Measurements from ENCODE around the gene GDF10.

GDF10 gene

DNA sequence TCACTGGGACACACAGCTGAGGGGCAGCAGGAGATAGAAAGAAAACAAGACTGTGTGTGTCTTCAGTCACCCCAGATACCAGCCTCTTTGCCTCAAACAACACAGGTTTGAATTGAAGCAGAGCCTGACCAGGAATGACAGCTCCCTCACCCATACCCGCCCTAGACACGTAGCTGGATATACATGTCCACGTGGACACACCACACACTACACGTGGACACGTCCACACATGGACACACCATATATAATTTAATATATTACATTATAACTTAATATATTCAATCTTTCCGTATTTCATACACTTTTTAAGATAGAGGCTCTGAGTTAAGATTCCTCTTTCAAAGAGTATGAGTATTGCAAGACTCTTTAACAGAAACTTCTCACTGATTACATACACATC lies 33.5 kb downstream of the GDF10 start:
- DNase-seq (ENCODE audit: low read depth) = no peak

DNA sequence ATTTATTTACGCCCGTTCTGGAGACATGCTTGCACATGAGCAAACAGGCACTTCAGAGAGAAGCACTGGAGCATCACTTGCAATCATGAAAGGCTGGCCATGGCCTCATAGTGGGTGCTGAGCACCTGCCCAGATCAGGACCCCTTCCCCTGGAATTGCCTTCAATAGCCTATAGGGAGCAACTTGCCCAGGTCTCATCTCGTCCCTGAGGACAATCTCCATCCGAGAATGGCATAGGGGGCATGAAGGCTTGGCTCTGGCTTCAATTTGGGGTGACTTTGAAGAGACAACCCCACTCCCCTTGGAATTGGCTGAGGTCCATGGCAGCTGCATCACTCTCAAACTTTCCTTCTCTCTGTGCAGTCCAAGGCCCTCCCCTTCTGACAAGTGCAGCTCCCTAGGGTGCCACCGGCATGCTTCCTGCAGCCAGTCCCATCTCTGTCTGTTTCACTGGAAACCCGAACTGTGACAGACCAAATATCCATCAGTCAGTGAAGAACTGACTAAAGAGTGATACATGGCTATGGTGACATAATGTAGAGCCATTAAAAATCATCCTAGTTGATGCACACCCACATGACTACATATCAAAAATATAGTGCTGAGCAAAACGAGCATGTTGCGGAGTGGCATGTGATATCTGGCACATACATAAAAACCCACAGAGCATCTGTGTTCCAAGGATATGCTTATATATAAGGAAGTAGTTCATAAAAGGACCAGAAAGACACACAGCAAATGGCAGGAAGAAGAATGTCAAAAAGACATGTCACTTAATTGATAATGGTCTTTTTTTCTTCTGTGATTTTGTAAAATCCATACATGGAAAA lies 34.7 kb downstream of the GDF10 start:
- no peak for DNase-seq (ENCODE audit: low read depth)

DNA sequence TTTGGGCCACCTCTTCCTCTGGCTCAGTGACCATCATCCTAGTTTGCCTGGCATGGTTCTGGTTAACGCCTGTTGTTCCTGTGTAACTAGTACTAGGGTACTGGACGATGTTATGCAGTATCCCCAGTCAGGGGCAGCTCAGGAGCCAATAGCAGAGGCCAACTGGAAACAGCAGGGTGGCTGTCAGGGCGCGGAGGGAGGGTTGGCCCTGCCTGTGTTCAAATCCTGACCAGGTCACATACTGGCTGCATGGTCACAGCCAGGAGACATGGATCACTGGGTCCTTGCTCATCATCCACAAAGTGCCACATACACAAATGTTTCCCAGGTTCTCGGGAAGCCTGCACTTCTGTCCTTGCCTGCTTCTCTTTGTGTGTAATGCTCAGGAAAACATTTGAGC lies 35.9 kb downstream of the GDF10 start:
- DNase-seq (ENCODE audit: low read depth) = no peak

DNA sequence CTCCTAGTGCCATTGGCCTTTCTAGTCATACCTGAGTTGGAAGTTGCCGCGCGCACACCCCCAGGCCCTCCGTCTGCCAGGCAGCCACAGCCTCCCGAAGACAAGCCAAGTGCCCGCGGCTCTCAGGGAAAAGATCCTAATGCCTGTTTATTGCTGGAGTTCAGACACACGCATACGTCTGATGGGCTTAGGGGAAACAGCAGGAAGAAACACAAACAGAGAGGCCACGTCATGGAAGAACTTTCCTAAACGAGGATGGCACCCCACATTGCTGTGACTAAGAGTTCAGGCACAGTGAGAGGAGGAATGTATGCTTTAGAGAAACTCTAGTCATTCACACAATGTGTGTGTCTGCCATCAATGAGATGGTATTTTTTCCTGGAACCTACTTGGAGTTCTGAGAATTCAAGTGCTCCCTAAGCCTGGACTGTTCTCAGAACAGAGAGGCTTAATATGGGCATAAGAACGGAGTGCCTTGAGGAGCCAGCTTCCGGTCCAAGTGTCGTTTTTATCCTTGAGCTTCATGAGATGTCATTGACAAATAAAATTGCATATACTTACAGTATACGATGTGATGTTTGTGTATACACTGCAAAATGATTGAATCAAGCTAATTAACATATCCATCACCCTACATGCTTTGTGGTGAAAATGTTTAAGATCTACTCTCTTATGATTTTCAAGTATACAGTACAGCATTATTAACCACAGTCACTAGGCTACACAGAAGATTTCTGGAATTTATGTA lies 36.6 kb downstream of the GDF10 start:
- DNase-seq (ENCODE audit: low read depth) = no peak

DNA sequence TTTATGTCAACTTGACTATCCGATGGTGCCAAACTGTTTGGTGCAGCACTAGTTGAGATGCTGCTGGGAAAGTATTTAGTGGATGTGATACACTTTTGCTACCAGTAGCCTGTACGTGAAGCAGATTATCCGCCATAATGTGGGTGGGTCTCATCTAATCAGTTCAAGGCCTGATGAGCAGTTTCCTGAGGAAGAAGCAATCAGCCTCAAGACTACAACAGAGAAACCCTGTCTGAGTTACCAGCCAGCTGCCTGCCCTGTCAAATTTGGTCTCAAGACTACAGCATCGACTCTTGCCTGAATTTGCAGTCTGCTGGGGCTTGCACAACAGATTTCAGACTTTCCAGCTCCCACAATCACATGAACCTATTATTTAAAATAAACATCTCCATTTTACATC lies 37.3 kb downstream of the GDF10 start:
- DNase-seq (ENCODE audit: low read depth) = no peak

DNA sequence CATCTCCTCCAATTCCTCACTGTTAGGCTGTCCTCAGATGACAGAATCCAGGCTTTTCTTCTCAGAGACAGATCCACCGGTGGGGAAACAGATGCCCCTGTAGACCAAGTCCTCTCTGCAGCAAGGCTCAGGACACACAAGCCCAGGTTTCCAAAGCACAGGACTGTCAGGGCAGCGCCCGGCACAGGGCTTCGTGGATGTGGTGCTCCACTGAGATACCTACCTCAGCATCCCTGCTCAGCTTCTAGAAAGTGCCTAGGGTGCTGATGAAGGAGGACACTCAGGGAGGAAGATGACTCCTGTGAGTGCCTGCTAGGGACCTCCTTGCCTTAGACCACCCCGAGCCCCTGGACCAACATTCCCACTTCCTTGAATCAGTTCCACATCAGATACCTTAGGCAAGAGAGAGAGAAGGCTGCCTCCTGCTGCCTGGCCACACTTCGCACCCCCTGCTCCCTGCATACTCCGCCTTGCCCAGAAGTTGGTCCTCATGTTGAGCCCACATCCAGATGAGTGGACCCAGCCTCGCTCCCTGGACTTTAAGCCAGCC lies 39.3 kb downstream of the GDF10 start:
- no peak for DNase-seq (ENCODE audit: low read depth)

DNA sequence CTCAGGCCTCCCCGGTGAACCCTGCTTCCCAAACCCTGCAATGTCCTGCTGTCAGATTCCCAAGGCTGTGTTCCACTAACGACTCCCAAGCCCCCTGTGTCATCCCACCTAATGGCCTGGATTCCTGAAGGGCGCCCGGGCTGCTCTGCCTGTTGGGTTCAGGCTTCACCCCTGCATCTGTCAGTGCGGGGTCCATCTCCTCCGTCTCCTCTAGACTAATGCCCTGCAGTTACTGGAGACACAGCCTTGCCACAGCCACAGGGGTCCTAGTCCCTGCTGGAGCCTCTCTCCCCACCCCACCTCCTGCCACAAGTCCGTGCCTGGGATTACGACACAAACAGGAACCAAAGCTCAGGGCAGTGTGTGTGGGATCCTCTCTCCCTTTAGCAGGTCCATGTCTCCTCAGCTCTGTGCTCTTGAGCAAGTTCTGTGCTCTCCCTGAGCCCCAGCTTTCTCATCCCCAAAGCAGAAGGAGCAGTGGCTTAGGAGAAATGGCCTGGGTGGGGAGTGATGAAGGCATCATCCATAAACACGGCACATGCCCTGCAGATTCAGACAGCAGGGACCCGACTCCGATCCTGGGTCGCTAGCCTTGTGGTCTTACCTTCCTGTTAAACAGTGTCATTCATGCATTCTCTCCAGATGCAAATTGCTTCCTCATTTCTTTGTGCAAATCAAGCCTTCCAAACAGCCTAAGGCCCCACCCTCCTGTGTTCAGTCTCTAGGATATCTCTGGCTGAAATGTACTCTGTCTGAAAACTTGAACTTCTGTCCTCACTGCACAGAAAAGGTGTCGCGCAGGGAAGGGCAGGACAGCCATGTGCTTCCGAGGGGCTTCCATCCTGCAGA lies 40.0 kb downstream of the GDF10 start:
- DNase-seq (ENCODE audit: low read depth) = no peak

DNA sequence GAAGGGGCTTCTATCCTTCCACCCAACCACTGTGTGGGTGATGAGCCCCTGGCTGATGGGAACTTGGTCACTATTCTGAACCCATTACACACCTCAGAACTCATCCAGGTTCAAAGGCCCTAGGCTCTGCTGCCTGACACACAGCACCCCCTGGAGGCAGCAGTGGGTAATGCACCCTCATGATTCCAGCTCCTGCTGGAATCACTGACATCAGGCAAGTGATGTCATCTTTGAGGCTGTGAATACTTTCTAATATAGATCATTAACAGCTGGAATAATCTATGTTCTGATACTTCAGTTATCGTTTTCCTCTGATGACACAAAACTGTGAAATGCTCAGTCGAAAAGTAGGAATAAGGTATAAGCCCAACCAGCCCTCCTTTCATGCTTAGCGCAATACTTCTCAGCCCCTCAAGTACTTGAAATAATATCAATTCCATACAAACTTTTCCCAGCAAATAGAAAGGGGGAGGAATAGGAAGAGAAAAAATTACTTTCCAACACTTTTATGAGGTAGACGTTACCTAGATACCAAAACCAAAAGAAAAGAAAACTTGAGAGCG lies 40.7 kb downstream of the GDF10 start:
- DNase-seq (ENCODE audit: low read depth) = peak; percentile 42

DNA sequence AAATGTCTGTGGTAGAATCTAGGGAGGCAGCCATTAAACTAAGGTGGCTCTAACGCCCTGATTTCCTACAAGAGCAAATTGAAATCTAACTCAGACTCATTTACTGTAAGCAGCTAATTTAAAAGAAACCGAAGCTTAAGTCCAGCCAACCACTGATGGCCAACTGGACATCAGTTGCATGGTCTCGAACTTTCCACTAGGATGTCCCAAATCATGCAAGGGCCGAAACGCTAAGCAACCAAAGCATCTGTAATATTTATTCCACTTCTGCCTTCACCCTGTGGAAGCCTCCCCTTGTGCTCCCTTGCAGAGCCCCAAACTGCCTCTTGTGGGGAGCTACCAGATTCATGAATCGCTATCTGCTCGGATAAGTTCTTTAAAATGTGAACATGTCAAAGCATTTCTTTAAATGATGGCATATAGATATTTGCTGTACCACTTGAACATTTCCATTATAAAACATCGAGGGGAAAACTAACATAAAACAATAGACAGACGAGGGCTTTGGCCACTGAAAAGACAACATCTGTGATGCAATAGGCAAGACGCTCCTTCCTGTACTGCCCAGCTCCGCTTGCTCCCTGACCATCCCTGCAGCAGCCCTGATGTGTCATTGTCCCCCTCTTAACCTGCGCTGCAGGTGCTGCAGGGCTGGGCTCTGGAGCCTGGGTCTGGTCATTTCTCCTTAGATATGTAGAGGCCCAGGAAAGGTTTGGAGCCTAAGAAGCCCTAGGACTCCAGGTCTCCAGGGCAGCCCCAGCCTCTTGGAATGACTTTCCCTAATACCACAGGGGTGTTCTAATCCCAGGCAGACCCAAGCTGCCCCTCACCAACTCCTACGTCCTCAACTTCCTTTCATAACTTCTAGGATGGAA lies 45.2 kb downstream of the GDF10 start:
- DNase-seq (ENCODE audit: low read depth) = no peak

DNA sequence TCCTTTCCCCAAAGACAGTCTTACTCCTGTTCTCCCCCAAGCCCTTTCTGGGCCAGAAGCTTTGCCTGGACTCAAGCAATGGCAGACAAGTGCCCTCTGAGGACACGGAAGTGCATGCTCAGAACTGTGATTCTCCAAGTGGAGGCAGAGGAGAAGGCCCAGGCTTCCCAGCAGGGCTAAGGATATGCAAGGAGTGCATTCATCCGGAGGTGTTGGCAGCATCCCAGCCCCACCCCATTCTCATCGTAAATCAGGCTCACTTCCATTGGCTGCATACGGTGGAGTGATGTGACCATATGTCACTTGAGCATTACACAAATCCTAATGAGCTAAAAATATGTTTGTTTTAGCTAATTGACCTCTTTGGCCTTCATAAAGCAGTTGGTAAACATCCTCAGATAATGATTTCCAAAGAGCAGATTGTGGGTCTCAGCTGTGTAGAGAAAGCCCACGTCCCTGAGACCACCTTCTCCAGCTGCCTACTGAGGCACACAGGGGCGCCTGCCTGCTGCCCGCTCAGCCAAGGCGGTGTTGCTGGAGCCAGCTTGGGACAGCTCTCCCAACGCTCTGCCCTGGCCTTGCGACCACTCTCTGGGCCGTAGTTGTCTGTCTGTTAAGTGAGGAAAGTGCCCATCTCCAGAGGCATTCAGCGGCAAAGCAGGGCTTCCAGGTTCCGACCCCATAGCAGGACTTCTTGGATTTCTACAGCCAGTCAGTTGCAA lies 46.7 kb downstream of the GDF10 start:
- no peak for DNase-seq (ENCODE audit: low read depth)

DNA sequence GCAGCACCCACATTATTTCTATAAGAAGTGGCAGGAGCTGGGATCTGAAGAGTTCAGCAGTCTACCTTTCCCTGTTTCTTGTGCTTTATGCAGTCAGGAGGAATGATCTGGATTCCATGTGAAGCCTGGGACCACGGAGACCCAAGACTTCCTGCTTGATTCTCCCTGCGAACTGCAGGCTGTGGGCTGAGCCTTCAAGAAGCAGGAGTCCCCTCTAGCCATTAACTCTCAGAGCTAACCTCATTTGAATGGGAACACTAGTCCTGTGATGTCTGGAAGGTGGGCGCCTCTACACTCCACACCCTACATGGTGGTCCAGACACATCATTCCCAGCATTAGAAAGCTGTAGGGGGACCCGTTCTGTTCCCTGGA lies 47.3 kb downstream of the GDF10 start:
- no peak for DNase-seq (ENCODE audit: low read depth)

DNA sequence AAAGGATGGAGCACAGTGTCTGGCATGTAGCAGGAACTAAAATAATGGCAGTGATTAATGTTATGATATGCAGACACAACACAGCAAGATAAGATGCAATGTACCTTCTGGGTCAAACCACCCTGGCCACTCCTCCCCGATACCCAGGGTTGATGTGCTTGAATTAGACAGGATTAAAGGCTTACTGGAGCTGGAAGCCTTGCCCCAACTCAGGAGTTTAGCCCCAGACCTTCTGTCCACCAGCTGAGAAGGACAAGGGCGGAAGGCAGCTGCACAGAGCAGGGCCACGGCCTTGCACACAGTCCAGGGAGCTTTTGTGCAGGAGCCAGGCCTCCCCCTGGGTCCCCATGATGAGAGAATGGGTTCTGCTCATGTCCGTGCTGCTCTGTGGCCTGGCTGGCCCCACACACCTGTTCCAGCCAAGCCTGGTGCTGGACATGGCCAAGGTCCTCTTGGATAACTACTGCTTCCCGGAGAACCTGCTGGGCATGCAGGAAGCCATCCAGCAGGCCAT lies 48.2 kb downstream of the GDF10 start, which contains the start of gene RBP3:
TSS of gene RBP3 (plus strand) at position 226 of the 514 bp plus-strand sequence. CDS start at position 348, 122 bp downstream.
- DNase-seq (ENCODE audit: low read depth) = no peak

DNA sequence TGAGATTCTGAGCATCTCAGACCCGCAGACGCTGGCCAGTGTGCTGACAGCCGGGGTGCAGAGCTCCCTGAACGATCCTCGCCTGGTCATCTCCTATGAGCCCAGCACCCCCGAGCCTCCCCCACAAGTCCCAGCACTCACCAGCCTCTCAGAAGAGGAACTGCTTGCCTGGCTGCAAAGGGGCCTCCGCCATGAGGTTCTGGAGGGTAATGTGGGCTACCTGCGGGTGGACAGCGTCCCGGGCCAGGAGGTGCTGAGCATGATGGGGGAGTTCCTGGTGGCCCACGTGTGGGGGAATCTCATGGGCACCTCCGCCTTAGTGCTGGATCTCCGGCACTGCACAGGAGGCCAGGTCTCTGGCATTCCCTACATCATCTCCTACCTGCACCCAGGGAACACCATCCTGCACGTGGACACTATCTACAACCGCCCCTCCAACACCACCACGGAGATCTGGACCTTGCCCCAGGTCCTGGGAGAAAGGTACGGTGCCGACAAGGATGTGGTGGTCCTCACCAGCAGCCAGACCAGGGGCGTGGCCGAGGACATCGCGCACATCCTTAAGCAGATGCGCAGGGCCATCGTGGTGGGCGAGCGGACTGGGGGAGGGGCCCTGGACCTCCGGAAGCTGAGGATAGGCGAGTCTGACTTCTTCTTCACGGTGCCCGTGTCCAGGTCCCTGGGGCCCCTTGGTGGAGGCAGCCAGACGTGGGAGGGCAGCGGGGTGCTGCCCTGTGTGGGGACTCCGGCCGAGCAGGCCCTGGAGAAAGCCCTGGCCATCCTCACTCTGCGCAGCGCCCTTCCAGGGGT lies 48.9 kb downstream of the GDF10 start:
- DNase-seq (ENCODE audit: low read depth) = no peak

DNA sequence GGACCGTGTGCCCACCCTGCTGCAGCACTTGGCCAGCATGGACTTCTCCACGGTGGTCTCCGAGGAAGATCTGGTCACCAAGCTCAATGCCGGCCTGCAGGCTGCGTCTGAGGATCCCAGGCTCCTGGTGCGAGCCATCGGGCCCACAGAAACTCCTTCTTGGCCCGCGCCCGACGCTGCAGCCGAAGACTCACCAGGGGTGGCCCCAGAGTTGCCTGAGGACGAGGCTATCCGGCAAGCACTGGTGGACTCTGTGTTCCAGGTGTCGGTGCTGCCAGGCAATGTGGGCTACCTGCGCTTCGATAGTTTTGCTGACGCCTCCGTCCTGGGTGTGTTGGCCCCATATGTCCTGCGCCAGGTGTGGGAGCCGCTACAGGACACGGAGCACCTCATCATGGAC lies 49.5 kb downstream of the GDF10 start:
- no peak for DNase-seq (ENCODE audit: low read depth)

DNA sequence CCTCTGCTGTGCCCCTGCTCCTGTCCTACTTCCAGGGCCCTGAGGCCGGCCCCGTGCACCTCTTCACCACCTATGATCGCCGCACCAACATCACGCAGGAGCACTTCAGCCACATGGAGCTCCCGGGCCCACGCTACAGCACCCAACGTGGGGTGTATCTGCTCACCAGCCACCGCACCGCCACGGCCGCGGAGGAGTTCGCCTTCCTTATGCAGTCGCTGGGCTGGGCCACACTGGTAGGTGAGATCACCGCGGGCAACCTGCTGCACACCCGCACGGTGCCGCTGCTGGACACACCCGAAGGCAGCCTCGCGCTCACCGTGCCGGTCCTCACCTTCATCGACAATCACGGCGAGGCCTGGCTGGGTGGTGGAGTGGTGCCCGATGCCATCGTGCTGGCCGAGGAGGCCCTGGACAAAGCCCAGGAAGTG lies 50.0 kb downstream of the GDF10 start:
- no peak for DNase-seq (ENCODE audit: low read depth)

DNA sequence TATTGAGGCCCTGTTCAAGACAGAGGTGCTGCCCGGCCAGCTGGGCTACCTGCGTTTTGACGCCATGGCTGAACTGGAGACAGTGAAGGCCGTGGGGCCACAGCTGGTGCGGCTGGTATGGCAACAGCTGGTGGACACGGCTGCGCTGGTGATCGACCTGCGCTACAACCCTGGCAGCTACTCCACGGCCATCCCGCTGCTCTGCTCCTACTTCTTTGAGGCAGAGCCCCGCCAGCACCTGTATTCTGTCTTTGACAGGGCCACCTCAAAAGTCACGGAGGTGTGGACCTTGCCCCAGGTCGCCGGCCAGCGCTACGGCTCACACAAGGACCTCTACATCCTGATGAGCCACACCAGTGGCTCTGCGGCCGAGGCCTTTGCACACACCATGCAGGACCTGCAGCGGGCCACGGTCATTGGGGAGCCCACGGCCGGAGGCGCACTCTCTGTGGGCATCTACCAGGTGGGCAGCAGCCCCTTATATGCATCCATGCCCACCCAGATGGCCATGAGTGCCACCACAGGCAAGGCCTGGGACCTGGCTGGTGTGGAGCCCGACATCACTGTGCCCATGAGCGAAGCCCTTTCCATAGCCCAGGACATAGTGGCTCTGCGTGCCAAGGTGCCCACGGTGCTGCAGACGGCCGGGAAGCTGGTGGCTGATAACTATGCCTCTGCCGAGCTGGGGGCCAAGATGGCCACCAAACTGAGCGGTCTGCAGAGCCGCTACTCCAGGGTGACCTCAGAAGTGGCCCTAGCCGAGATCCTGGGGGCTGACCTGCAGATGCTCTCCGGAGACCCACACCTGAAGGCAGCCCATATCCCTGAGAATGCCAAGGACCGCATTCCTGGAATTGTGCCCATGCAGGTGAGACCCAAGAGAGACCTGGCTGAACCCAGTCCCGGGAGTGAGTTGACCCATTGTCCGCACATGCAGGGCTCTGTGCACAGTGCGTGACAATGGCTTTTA lies 51.0 kb downstream of the GDF10 start:
- DNase-seq (ENCODE audit: low read depth) = no peak

DNA sequence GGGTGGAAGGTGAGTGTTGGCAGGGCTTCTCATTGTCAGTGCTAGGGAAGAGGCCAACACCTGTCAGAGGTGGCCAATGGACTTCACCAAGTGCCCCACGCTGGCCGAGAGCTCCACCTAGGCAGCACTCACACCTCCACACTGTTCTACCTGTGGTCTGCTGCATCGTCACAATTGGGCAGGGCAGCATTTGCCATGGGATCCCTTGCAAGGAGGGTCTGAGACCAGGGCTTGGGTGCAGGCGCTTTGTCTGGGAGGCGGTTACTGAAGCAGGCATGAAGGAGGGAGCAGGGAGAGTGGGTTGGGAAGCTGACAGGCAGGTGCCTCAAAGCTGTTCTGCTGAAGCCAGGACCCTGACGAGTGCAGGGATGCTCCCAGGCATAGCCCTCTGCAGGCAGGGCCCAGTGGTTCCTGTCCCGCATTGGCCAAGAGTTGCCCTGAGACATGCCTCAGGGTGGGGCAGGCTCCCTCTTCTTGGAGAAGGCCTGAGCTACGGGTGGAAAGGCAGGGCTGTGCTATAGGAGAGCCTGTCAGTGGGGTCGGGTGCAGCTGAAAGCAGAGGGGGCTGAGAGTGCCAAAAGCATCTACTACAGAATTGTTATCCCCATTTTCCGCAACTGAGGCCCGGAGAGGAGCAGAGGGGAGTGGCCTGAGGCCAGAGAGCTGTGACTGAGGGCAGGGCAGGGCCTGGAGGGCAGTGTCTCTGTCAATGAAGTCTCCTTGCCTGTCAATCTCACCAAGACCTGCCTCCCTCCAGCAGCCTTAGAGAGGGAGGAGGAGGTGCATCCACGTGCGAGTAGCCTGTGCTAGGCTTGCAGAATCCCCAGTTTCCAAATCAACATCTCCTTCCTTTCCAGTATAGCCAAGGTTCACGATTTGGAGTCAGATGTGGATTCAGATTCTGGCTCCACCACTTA lies 52.2 kb downstream of the GDF10 start:
- DNase-seq (ENCODE audit: low read depth) = no peak

Data from stimulated activated CD8-positive, alpha-beta memory T cell treated with anti-CD3 and anti-CD28 coated beads, Interleukin-12 subunit alpha, Interleukin-12 subunit beta, amount 100 ng/mL, for 1 hour (primary cell).